ENCODE data around the gene CALHM5.

Gene CALHM5

GRCh38 chr6:116497113-116497676 is 14.2 kb upstream of the CALHM5 start:
- no peak overlapping the region for H3K4me3 ChIP-seq (ENCODE audit: low read depth, low read length)
- no peak for TF ChIP-seq CTCF (IDR thresholded peaks at IDR 0.05; ENCODE audit: insufficient read depth, low read length, missing control alignments)
- ChIA-PET POLR2A (no interaction called here), CTCF (interaction anchor here (0.9 to 3.1 kb wide), 5 partner anchors 9 to 38 kb away, joined by 3 to 17 read pairs (median 4); partner anchors contain the start of gene CALHM5)
- DNase-seq (ENCODE audit: low read depth, low spot score), result no peak

- ChIA-PET POLR2A (no interaction called here), CTCF (interaction anchor here (1.3 to 4.2 kb wide), 3 partner anchors 10 to 34 kb away, joined by 3 to 22 read pairs (median 4); partner anchors contain the start of gene CALHM5)
- H3K4me3 ChIP-seq (ENCODE audit: low read depth, low read length), result no peak overlapping the region
- DNase-seq (ENCODE audit: low read depth, low spot score), result no peak
- TF ChIP-seq CTCF (IDR thresholded peaks at IDR 0.05; ENCODE audit: insufficient read depth, low read length, missing control alignments), result no peak
Observed at GRCh38 chr6:116500969-116501433, 10.4 kb upstream of the CALHM5 start.

GRCh38 chr6:116507324-116507723 is 4.1 kb upstream of the CALHM5 start:
- no peak overlapping the region for H3K4me3 ChIP-seq (ENCODE audit: low read depth, low read length)
- CTCF ChIA-PET, result interaction anchor here (0.6 kb wide), 1 partner anchor 31 kb away, joined by 3 read pairs; no protein-coding TSS in a partner anchor
- DNase-seq (ENCODE audit: low read depth, low spot score), result no peak
- TF ChIP-seq CTCF (IDR thresholded peaks at IDR 0.05; ENCODE audit: insufficient read depth, low read length, missing control alignments), result no peak
- POLR2A ChIA-PET, result no interaction called here

GRCh38 chr6:116508527-116508926 is 2.9 kb upstream of the CALHM5 start:
- TF ChIP-seq CTCF (IDR thresholded peaks at IDR 0.05; ENCODE audit: insufficient read depth, low read length, missing control alignments), result no peak
- ChIA-PET CTCF (no interaction called here), POLR2A (no interaction called here)

GRCh38 chr6:116512111-116512559 is 696 bp downstream of the CALHM5 start:
- no peak for DNase-seq (ENCODE audit: low read depth, low spot score)
- H3K4me3 ChIP-seq (ENCODE audit: low read depth, low read length), result peak overlapping the region; percentile 59
- POLR2A ChIA-PET, result no interaction called here

More at GRCh38 chr6:116508527-116508926, 2.9 kb upstream of the CALHM5 start:
- no peak overlapping the region for H3K4me3 ChIP-seq (ENCODE audit: low read depth, low read length)
- DNase-seq (ENCODE audit: low read depth, low spot score), result no peak

More at GRCh38 chr6:116512111-116512559, 696 bp downstream of the CALHM5 start:
- no peak for TF ChIP-seq CTCF (IDR thresholded peaks at IDR 0.05; ENCODE audit: insufficient read depth, low read length, missing control alignments)
- CTCF ChIA-PET, result interaction anchor here (0.7 to 6.2 kb wide), 43 partner anchors 8 to 243 kb away, joined by 3 to 61 read pairs (median 4); partner anchors contain the start of genes CALHM4, DSE and TSPYL1
